HG02938 (cell line): ENCODE measurements around the gene OTUD6A.

Source experiments
- ATAC-seq: cut with Tn5 transposase; IDR thresholded peaks from one replicate; pipeline ENCODE4 v1.9.1; 2021; ENCODE audit warnings: mild to moderate bottlenecking, moderate library complexity; ENCODE audit not compliant: unreplicated experiment

Gene OTUD6A, protein sequence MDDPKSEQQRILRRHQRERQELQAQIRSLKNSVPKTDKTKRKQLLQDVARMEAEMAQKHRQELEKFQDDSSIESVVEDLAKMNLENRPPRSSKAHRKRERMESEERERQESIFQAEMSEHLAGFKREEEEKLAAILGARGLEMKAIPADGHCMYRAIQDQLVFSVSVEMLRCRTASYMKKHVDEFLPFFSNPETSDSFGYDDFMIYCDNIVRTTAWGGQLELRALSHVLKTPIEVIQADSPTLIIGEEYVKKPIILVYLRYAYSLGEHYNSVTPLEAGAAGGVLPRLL

DNA sequence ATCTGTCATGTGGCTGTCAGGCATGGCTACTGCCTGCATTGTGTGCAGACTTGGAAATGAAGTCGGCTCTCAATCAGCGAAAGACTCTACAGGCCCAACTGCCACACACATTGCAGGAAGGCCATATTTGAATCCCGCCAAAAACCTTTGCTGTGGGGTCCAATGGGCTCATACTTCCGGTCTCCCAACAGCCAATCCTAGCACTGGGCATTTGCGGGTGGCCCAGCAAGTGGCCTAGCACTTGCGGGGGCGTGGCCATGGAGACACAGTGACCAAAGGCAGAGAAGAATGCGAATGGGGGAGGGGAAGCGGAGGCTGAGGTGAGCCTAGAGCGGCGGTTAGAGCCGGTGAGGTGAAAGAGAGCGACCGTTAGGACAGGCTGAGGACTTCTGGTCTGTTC lies at the start of gene OTUD6A:
TSS of gene OTUD6A (plus strand) at position 382 of the 400 bp plus-strand sequence. CDS start 68 bp downstream, outside the sequence.
- no peak for ATAC-seq

DNA sequence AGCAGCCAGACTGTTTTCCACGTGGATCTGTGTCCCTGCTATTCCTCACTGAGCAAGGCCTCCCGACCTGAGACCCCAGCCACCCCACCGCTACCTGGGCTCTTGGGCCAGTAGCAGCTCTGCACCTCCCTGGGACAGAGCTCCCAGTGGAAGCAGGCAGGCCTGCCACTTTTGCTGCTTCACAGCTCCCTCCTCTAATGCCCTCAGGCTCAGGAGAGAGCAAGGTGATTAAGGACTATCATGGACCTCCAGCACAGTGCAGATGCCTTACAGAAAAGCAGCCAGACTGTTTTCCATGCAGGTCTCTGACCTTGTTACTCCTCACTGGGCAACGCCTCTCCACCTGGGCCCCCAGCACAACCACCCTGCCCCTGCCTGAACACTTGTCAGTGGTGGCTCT lies 49.5 kb upstream of the OTUD6A start:
- no peak for ATAC-seq

DNA sequence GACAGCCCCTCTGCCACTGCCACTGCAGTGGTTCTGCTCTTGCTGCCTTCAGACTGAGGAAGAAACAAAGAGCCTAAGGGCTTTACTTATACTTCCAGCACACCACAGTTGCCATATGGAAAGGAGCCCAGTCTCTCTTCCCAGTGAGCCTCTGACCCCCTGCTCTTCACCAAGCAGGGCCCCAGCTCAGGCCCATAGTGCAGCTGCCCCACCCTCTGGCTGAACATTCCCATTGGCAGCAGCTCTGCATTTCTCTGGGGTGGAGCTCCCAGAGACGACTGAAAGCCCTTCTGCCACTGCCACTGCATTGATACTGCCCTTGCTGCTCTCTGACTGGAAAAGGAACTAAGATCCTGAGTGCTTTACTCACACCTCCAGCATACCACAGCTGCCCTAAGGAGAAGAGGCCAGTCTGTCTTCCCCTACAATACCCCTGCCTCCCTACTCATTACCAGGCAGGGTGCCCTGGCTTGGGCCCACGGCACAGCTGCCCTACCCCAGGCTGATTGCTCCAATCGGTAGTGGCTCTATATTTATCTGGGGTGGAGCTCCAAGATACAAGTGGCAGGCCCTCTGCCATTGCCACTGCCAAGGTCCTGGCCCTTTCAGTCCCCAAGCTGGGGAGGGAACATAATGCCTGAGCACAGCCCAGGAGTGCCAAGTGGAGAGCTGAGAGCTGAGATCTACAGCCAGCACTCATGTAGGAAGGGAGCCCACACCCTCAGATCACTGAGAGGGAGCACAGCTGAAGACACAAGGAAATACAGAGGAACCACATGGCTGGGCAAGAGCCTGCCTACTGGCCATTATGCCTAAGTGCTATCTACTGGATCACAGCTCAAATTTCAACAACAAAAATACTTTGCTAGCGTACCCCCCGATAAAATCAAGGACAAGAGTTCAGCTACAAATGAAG lies 48.5 kb upstream of the OTUD6A start:
- ATAC-seq: no peak

DNA sequence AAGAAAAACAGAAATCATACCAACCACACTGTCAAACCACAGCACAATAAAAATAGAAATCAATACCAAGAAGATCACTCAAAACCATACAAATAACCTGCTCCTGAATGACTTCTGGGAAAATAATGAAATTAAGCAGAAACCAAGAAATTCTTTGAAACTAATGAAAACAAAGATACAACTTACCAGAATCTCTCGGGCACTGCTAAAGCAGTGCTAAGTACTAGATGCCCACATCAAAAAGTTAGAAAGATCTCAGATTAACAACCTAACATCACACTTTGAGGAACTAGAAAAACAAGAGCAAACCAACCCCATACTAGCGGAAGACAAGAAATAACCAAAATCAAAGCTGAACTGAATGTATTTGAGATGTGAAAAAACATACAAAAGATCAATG lies 45.7 kb upstream of the OTUD6A start:
- no peak for ATAC-seq

DNA sequence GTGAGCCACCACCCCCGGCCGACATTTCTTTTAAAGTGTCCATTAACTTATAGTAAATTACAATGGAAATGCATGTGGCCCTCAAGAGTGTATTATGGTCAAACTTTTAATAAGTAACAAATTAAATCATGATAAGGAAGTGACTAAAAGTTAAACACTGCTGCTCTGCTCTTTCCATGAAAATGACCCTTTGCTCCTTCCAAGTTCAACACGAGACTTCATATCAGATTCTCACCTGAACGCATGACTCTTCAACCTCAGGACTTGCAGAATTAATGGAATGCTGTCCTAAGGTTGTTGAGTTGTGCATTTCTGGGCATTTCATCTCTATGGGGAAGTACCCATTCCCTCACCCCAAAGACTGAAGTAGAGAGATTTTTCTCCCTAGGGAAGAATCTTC lies 39.6 kb upstream of the OTUD6A start:
- ATAC-seq: no peak

DNA sequence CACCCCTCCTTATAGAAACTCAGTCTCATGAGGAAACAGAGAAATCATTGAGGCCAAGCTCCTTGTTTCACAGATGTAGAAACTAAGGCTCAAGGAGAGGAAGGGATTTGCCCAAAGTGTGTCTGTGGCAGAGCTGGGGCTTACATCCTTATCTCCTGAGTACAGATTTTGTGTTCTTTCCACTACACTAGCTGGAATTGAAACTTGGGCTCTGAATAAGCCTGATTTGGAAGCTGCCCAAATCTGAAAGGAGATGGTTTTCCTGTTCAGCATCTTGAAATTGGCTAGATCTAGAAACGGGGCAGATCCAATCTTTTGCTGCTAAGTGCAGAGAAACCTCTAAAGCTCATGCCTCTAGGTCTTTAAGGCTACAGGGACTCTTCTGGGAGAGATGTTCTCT lies 36.8 kb upstream of the OTUD6A start:
- ATAC-seq: no peak

DNA sequence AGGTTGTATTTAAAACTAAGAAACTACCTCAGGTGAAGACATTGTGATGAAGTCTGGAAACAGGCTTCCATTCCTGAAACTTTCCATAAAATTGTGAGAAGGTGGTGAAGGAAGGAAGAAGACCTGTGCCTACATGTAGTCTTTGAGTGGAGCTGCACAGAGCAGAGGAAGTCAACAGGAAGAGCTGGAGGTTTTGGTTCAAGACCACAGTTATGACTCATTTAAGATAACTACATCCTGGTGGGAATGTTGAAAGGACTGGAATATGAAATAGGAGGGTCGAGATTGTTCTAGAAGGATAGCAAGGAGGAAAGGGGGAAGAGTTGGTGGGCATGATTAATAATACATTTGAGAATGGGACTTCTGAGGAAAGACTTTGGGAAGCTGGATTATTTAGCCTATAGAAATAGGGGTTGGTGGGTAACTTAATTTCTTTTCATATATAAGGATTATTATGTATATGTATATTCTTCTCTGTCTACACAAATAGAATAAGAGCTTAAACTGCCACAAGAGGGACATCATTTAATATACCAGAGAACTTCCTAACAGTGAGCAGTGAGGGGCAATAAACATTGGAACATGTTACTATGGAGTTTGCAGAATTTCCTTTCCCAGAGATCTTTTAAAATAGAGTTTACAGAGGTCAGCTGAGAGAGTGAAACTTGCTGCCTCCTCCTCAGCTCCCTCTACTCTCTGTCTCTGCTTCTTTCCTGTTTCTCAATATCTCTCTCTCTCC lies 36.0 kb upstream of the OTUD6A start:
- no peak for ATAC-seq

DNA sequence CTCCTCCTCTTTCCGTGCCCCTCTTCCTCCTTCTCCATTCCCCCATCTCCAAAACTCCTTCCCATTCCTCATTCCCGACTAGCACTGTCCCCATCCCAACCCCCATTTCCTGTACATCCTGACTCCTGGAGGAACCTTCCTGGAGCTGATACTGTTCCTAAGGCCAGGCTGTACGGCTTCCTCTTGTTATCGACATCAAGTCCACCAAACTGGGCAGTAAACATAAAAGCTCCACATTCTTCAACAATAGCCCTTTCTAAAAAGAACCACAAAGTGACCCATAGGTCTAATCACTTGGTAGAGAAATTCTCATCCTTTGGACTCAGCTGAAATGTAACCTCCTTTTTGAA lies 35.4 kb upstream of the OTUD6A start:
- no peak for ATAC-seq

DNA sequence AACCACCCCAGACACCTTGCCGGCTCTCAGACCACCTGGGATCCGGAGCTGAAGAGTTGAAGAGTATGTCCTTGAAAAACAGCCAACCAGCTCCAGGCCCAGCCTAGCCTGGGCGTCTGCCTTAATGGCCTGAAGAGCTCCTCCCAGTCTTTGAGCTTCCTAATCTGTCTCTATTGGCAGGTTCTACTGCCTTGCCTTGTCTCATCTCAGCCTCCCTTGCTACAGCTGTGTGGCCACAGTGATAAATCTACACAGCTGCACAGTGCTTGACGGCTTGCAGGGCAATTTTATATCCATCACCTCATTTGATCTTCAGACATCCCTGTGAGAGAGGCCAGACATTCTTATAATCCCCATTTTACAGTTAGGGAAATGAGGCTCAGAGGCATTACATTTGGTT lies 32.4 kb upstream of the OTUD6A start:
- no peak for ATAC-seq

DNA sequence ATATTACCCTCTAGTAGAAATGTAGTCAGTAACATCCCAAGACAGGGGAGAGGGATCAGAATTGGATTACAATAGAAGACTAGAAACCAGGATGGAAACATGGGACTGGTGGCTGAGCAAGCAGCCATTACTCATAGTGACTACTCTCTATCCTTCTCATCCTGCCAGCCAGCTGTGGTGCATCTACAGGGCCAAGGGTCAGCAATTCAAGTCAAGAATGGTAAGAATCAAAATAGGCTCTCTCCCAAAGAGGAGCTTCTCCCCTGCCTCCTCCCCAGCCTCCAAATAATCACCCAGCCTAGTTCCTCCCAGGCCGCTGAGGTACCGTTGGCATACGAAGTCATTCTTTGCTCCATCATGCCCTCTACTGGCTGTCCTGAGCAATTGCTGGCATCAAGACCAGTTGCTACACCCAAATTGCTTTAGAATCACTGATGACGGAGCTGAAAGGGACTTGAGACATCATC lies 31.9 kb upstream of the OTUD6A start:
- ATAC-seq: peak; percentile 64

DNA sequence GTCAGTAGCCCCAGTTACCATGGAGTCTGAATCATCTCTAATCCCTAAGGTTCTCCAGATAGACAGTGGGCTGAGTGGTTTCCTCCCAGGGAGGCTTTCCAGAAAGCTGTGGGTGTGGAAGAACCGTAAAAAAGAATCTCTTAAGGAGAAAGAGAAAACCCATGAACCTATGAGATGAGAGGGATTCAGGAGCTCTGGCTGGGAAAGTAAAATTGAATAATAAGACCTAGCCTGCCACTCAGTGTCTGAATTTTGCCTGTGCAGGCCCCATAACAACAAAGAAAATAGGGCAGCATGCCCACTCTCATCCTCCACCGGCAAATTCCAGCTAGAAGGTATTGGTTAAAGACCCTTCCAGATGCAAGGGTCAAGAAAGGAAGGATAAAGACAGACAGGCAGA lies 29.5 kb upstream of the OTUD6A start:
- no peak for ATAC-seq

DNA sequence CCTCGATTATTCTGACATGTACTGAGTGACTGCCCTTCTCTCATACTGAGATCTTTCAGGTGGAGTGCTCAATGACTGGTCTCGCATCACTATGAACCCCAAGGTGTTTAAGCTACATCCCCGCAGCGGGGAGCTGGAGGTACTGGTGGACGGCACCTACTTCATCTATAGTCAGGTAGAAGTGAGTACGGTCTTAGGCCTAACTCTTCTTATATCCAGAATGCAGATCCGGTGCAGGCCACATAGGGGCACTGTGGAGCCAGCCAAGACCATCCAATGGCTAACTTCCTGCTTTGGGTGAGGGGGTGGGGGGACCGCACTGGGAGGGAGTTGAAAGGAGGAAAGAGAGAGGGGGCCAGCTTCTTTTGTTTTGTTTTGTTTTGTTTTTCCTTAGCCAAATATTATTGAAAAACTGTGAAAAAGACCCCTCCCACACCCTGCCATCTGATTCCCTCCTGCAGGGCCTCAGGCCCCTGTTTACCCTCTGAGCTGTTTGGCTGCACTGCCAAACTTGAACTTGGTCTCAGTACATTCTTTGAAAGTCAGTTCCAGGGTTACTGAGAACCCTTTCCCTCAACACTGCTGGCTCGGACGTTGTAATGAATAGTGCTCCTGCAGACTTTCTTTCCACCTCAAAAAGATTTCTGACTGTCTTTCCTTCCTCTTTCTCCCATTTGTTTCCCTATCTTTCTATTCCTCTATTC lies 28.8 kb upstream of the OTUD6A start:
- ATAC-seq: peak; percentile 76

DNA sequence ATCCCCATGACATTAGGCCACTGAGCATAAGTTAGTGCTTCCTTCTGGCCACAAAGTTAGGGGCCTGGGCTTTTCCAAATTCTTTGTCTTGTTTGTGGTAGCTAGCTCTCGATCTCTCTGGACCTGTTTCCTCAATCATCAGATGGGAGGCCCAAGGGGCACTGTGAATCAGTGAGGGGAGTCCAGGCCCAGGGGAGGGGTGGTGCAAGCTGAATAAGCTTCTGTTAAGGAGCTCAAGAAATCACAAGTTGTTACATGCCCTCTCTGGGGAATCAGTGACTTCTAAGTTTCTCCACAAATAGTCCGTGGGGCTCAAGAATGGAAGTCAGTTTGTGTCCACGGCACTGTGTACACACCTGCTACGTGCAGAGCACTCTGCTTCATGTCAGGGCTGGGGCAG lies 27.6 kb upstream of the OTUD6A start:
- no peak for ATAC-seq

DNA sequence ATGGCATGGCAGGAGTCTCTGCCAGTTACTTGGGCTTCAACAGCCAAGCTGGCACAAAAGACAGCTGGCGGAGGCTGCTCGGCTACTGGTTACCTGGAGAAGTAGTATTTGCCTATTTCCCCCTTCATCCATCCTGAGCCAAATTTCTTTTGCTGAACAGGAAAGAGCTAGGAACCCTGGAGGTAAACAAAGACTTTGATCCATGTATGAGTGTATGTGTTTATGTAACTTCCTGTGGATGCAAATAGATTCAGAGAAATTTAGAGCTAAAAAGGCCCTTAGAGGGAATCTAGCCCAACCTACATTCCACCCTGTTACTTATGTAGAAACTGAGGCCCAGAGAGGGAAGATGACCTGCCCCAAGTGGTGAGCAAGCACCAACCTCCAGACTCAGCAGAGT lies 23.7 kb upstream of the OTUD6A start:
- ATAC-seq: no peak

DNA sequence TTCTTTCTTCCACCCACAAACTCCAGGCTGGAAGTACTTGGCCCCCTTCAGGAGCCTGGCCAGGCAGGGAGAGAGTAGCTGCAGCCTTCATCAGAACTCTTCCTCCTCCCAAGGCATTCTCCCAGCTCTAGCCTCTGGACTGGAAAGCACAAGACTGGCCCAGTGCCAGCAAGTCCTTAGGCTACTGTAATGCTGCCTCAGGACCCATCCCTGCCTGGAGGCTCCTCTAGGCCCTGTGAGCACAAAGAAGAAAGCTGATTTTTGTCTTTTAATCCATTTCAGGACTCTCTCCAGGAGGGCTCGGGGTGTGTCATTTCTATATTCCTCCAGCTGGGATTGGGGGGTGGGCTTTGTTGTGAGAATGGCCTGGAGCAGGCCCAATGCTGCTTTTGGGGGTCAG lies 23.3 kb upstream of the OTUD6A start:
- ATAC-seq: no peak

DNA sequence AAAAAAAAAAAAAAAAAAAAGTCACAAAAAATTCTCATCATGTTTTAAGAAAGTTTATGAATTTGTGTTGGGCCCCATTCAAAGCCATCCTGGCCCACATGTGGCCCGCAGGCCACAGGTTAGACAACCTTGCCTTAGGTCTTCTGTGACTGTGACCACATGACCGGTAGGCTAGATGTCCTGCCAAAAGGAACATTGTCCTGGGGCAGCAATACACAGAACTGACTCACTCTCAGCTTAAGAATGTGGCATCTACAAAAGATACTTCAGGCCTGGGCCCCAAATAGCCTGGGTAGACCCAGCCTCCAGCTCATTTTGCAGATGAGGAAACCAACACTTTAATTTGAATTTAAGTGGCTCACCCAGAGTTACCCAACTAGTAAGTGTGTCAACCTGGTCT lies 22.5 kb upstream of the OTUD6A start:
- ATAC-seq: no peak

DNA sequence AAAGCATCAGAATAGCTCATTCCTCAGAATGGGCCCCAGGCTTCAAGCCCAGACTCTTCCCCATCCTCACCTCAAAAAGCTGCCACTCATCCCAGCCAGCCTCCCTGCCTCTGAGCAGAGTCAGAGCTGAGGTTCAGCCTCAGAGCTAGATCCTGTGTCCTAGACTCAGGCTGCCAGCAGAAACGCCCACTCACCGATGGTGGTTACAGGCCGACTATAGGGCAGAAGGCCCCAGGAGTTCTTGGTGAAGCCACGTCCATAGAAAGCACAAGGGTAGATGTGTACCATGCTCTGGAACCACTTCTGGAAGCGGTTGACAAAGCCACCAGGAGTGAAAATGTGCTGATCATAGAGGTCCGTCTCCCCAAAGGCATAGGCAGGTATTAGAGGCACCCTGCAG lies 20.3 kb upstream of the OTUD6A start:
- no peak for ATAC-seq

DNA sequence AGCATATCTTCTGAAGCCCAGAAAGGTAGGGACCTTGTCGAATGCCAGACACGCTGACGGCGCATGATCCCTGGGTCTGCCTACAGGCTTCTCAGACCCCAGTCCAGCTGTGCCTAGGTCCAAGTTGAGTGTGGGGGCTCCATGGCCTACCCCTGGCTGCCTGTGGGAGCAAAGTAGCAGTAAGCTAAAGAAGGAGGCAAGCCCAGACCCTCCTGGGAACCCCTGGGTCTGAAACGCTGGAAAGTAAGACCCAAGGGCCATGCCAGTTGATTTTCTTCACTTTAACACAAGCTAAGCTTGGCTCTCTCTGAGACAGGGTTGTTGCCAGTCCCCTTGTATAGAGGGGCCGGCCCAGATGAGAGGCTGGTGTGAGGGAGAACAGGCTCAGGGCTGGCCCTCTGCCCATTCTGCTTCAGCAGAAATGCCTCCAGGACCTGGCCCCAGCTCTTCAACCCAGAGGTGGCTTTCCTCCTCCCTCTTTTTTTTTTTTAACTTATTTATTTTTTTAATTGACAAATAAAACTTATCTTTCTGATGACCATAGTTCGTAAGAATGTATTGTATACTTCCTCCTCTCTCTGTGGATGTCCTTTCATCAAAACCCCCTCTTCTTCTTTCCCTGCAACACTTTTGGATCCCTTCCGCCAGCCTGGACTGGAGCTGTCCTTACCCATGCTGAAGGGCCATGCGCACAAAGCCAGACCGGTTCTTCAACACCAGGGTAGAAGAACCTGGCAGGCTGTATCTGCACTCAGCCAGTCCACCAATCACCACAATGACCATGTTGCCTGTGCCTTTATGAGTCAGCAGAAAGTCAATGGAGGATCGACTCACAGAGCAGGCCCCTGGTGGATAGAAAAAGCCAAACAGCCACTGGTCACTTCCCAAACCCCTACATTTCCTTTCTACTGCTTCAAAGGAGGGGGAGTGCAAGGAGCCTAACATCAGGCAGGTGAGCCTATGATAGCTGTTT lies 19.6 kb upstream of the OTUD6A start:
- ATAC-seq: no peak

DNA sequence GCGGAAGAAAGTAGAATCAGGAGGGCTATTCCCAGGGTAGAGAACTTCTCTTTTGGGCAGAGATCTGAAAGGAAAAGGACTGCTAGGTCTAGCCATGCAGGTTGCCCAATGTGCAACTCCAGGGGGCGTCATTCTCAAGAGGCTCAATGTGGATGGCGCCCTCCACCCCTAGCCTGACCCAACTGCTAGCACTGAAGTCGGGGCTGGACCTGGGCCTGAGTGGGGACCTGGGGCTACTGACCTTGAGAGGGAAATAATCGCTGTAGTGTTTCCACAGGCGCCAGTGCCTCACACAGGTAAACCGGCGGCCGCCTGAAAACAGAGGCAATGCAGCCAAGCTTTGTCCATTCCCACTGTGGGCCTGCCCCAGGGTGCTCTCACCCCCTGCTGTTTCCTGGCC lies 18.6 kb upstream of the OTUD6A start:
- ATAC-seq: no peak
